MCF 10A (cell line): ENCODE measurements around the gene PMP22. TPM values are rescaled to one million over a fixed set of nuclear protein-coding genes. Genes with fewer than 3 reads are reported as not detected.

Experiments
- BruUV-seq: library from RNA; stranded (reverse); fragments of 400-500 nt; replicated peaks from 2 replicates; lab custom pipeline; 2021; lab: Mats Ljungman, UMichigan
- CTCF ChIA-PET: fragments of 300-600 bp; sonication (Branson Sonifier 250); formaldehyde crosslinking; extraction: SDS; loops from one replicate; lab custom pipeline; 2021; ENCODE audit warnings: antibody characterized with exemption, inconsistent platforms; lab: Yijun Ruan, JAX
- POLR2A ChIA-PET: fragments of 300-600, 350-650 bp; sonication (Branson Sonifier 250); formaldehyde crosslinking; extraction: SDS; loops from one replicate; lab custom pipeline; 2020; ENCODE audit warnings: antibody characterized with exemption, inconsistent platforms; lab: Yijun Ruan, JAX
- DNase-seq: peaks from one replicate; pipeline ENCODE4 v3.0.0-alpha.2; 2018; ENCODE audit not compliant: unreplicated experiment
- H3K27ac Mint-ChIP-seq: one replicate; pipeline ENCODE4 v1.8.0; 2022; ENCODE audit warnings: mild to moderate bottlenecking, low read depth, mixed read lengths; ENCODE audit not compliant: unreplicated experiment
- H3K27me3 Mint-ChIP-seq: one replicate; pipeline ENCODE4 v1.8.0; 2022; ENCODE audit warnings: mixed read lengths; ENCODE audit not compliant: insufficient read depth, unreplicated experiment
- H3K36me3 Mint-ChIP-seq: one replicate; pipeline ENCODE4 v1.8.0; 2022; ENCODE audit warnings: mild to moderate bottlenecking, moderate library complexity, mixed read lengths; ENCODE audit not compliant: insufficient read depth, unreplicated experiment
- H3K4me1 Mint-ChIP-seq: one replicate; pipeline ENCODE4 v1.8.0; 2022; ENCODE audit warnings: mixed read lengths; ENCODE audit not compliant: insufficient read depth, unreplicated experiment
- H3K4me3 Mint-ChIP-seq: one replicate; pipeline ENCODE4 v1.8.0; 2022; ENCODE audit warnings: mild to moderate bottlenecking, moderate library complexity, mixed read lengths; ENCODE audit not compliant: unreplicated experiment
- H3K9me3 Mint-ChIP-seq: one replicate; pipeline ENCODE4 v1.8.0; 2022; ENCODE audit warnings: mixed read lengths; ENCODE audit not compliant: unreplicated experiment
- intact Hi-C: fragments of 100-400 bp; cut with micrococcal nuclease; formaldehyde crosslinking; loops from 2 replicates; pipeline ENCODE4 v1.14.1; 2022
- total RNA-seq: library from RNA; stranded (reverse); gene quantifications from 2 replicates; pipeline ENCODE4 v1.2.3, GENCODE V29; 2022
- TF ChIP-seq, protein P1 (sequence below): fragments of 200-600 bp; IDR thresholded peaks from one replicate; pipeline ENCODE4 v1.8.0; 2022; ENCODE audit warnings: antibody characterized with exemption, mild to moderate bottlenecking; ENCODE audit not compliant: unreplicated experiment

The PMP22 gene
- total RNA-seq, 1 experiment from 2014 or later, result 0.44 TPM

- DNase-seq, result no peak
- intact Hi-C loops, result no loop called here
- TF ChIP-seq, protein P1, sequence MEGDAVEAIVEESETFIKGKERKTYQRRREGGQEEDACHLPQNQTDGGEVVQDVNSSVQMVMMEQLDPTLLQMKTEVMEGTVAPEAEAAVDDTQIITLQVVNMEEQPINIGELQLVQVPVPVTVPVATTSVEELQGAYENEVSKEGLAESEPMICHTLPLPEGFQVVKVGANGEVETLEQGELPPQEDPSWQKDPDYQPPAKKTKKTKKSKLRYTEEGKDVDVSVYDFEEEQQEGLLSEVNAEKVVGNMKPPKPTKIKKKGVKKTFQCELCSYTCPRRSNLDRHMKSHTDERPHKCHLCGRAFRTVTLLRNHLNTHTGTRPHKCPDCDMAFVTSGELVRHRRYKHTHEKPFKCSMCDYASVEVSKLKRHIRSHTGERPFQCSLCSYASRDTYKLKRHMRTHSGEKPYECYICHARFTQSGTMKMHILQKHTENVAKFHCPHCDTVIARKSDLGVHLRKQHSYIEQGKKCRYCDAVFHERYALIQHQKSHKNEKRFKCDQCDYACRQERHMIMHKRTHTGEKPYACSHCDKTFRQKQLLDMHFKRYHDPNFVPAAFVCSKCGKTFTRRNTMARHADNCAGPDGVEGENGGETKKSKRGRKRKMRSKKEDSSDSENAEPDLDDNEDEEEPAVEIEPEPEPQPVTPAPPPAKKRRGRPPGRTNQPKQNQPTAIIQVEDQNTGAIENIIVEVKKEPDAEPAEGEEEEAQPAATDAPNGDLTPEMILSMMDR, result no peak
- Mint-ChIP-seq H3K4me3 (no peak overlapping the region), H3K27me3 (no peaks in the 10 kb centered on the region), H3K36me3 (no peaks in the 10 kb centered on the region), H3K27ac (no peak overlapping the region), H3K9me3 (no peaks in the 10 kb centered on the region), H3K4me1 (no peaks in the 10 kb centered on the region)
- BruUV-seq, result no TSS peak
- ChIA-PET CTCF (interaction anchor here (1.0 kb wide), 1 partner anchor 12 kb away, joined by 5 read pairs; no protein-coding TSS in a partner anchor), POLR2A (no interaction called here)
Measured at GRCh38 chr17:15245054-15245453, 20.1 kb downstream of the PMP22 start.

GRCh38 chr17:15240644-15241043 lies 24.5 kb downstream of the PMP22 start:
- Mint-ChIP-seq H3K4me3 (no peak overlapping the region), H3K9me3 (no peaks in the 10 kb centered on the region), H3K27me3 (no peaks in the 10 kb centered on the region), H3K36me3 (no peaks in the 10 kb centered on the region), H3K4me1 (no peaks in the 10 kb centered on the region), H3K27ac (no peak overlapping the region)
- TF ChIP-seq, protein P1, result no peak
- CTCF ChIA-PET, result interaction anchor here (0.6 to 1.8 kb wide), 3 partner anchors 9 to 58 kb away, joined by 4 to 6 read pairs (median 5); no protein-coding TSS in a partner anchor
- no peak for DNase-seq
- POLR2A ChIA-PET, result no interaction called here
- BruUV-seq, result no TSS peak
- intact Hi-C loops, result no loop called here

DNA sequence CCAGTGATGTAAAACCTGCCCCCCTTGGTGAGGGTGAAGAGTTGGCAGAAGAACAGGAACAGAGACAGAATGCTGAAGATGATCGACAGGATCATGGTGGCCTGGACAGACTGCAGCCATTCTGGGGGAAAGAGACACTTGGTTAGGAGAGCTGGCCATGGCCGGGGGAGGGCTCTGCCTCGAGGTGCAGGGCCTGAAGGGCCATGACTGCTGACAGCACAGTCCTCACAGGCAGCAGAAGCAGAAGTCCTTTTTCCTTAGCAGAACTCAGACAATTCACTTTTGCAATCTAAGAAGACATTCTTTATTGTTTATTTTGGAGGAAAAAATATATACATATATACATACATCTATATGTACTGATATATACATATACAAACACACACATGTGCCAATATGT lies 25.6 kb downstream of the PMP22 start:
- Mint-ChIP-seq H3K27me3 (no peaks in the 10 kb centered on the region), H3K4me3 (no peak overlapping the region), H3K4me1 (no peaks in the 10 kb centered on the region), H3K36me3 (no peaks in the 10 kb centered on the region), H3K9me3 (no peaks in the 10 kb centered on the region), H3K27ac (no peak overlapping the region)
- ChIA-PET POLR2A (no interaction called here), CTCF (interaction anchor here (0.6 kb wide), 1 partner anchor 1232 kb away, joined by 4 read pairs; no protein-coding TSS in a partner anchor)
- intact Hi-C loops, result no loop called here
- TF ChIP-seq, protein P1, result no peak
- no peak for DNase-seq
- BruUV-seq, result no TSS peak

DNA sequence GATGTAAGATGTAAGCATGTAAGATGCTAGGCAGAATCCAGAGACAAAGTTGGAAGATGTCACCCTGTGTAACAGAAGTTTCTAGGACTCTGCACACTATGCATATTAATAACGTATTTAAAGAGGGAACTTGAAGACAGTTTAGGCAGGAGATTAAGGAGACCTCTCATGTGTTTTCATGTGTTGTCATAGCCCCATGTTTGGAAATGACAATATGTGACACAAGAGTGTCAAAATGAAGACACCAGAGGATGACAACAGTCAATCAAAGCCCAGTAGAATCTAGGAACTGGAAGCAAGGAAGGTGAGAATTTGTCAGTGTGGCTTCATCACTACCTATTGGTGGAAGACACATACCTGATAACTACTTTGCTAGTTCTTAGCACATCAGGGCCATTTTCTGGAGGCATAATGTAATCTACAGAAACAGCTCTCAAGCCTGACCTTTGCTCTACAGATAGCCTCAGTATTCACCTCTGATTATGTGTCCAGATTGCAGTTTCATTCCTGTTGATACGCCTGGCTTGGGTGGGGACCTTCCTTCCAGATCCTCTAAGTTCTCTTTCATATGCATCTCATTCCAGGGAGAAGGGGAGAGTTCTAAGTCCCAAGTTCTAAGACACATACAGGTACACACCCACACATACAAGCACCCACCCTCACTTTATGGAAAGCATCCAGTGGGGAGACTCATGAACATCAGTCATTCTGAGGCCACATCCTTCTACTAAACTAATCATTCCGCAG lies 26.3 kb downstream of the PMP22 start:
- no peak overlapping the region for H3K4me3 Mint-ChIP-seq
- ChIA-PET CTCF (interaction anchor here (1.1 kb wide), 1 partner anchor 9 kb away, joined by 3 read pairs; no protein-coding TSS in a partner anchor), POLR2A (no interaction called here)
- no peaks in the 10 kb centered on the region for H3K9me3 Mint-ChIP-seq
- no peaks in the 10 kb centered on the region for H3K4me1 Mint-ChIP-seq
- no peak overlapping the region for H3K27ac Mint-ChIP-seq
- TF ChIP-seq, protein P1, result no peak
- no peaks in the 10 kb centered on the region for H3K36me3 Mint-ChIP-seq
- intact Hi-C loops, result no loop called here
- no peaks in the 10 kb centered on the region for H3K27me3 Mint-ChIP-seq
- no TSS peak for BruUV-seq
- DNase-seq, result no peak
